Stomach (tissue), 9 donors: ENCODE results near the gene BCR. TPM values are rescaled to one million over a fixed set of nuclear protein-coding genes. Genes with fewer than 3 reads are reported as not detected.

Source experiments
- DNase-seq, 2 donors: peaks; one replicate each; pipeline versions ENCODE4 v3.0.0 to v3.0.0-alpha.2; 2013 to 2019
- H3K27ac ChIP-seq, 5 donors: fragments of 200-600 bp in 4 of 5; sonication (generic) in 4 of 5; one replicate each; pipeline ENCODE4 v1.5.1; 2013 to 2019; ENCODE audit warnings: mild to moderate bottlenecking in 1 of 5, moderate library complexity in 1 of 5
- H3K27me3 ChIP-seq, 3 donors: fragments of 200-600 bp; sonication (generic); one replicate each; pipeline ENCODE4 v1.5.1; 2017 to 2019; ENCODE audit warnings: mixed run types in 1 of 3
- H3K36me3 ChIP-seq, 4 donors: fragments of 200-600 bp; sonication (generic); 1 replicate in 3 of 4; 2 replicates in 1 of 4; pipeline ENCODE4 v1.5.1; 2016 to 2019
- H3K4me1 ChIP-seq, 4 donors: fragments of 200-600 bp; sonication (generic); one replicate each; pipeline ENCODE4 v1.5.1; 2016 to 2019
- H3K4me3 ChIP-seq, 4 donors: fragments of 200-600 bp; sonication (generic) in 3 of 4; one replicate each; pipeline ENCODE4 v1.5.1; 2016 to 2019; ENCODE audit warnings: mild to moderate bottlenecking in 1 of 4
- H3K9me3 ChIP-seq, 4 donors: fragments of 200-600 bp; sonication (generic); one replicate each; pipeline ENCODE4 v1.5.1; 2016 to 2019
- CTCF ChIP-seq, 7 experiments: fragments of 450-650 bp in 4 of 7; fragments of 200-600 bp in 3 of 7; sonication (generic) in 3 of 7; IDR thresholded peaks; one replicate each; pipeline ENCODE4 v1.5.1; 2016 to 2019; ENCODE audit warnings: antibody characterized with exemption in 7 of 7, control low read depth in 2 of 7, mild to moderate bottlenecking in 1 of 7
- EP300 ChIP-seq: sonication (generic); formaldehyde crosslinking; IDR thresholded peaks from one replicate; pipeline ENCODE4 v1.6.1; 2017; ENCODE audit warnings: antibody characterized with exemption
- POLR2A ChIP-seq, 4 donors: fragments of 450-650 bp; IDR thresholded peaks; one replicate each; pipeline ENCODE4 v1.6.1; 2016; ENCODE audit warnings: antibody characterized with exemption in 4 of 4, control low read depth in 2 of 4, mild to moderate bottlenecking in 1 of 4, moderate library complexity in 1 of 4
- POLR2AphosphoS5 ChIP-seq, 3 donors: sonication (generic); formaldehyde crosslinking; IDR thresholded peaks; one replicate each; pipeline ENCODE4 v1.6.1; 2016; ENCODE audit warnings: antibody characterized with exemption in 3 of 3
- WGBS, 5 donors: extraction: QIAGEN DNeasy Blood & Tissue Kit in 3 of 5; methylation state at CpG; one replicate each; pipeline versions ENCODE4 v1.1.5 to v1.1.7; 2013 to 2018; 5-methylcytosine and 5-hydroxymethylcytosine counted together
- intact Hi-C: fragments of 100-400 bp; cut with DNase I; formaldehyde crosslinking; loops from one replicate; pipeline ENCODE4 v1.15.1; 2023; ENCODE audit warnings: low total_unique reads
- polyA plus RNA-seq, 3 donors: library from polyadenylated mRNA; stranded (reverse); fragments of 200-250 nt; gene quantifications; one replicate each; pipeline ENCODE4 v1.2.3, GENCODE V29; 2013
- total RNA-seq, 5 donors: library from RNA; depleted of rRNA; stranded (reverse); fragments of >200 nt; gene quantifications; one replicate each; pipeline versions ENCODE4 v1.1.0 to v1.2.3, GENCODE V29; 2014 to 2016
- donor health status: healthy with polysubstance abuse.
- donor health status: Bipolar disorder and iron deficiency.
- donor health status: healthy.

The BCR gene
- total and polyA plus RNA-seq, 8 donors, result 10.4 to 80.1 (median 19.6) TPM

- H3K27ac ChIP-seq, result peak overlapping the region in 2 of 5 donors; percentile 11 to 84
Observed at GRCh38 chr22:23146478-23147205, 33.7 kb upstream of the BCR start.

GRCh38 chr22:23147617-23148387 is 32.5 kb upstream of the BCR start:
- Histone ChIP-seq H3K36me3 (peaks cover 0 to 32% (median 14%) of the 10 kb centered on the region in 4 donors), H3K4me3 (no peak overlapping the region), H3K27me3 (no peaks in the 10 kb centered on the region), H3K4me1 (peaks cover 20 to 49% (median 43%) of the 10 kb centered on the region in 4 donors), H3K27ac (peak overlapping the region in 2 of 5 donors; percentile 11 to 34), H3K9me3 (no peaks in the 10 kb centered on the region)
- 14 to 24% (median 21%) methylated on average over 6 of the region's 6 CpGs for WGBS, 5 donors
- intact Hi-C loops, result no loop called here
- TF ChIP-seq CTCF (IDR thresholded peaks at IDR 0.05) (no peak), EP300 (no peak), POLR2AphosphoS5 (IDR thresholded peaks at IDR 0.05) (peak in 1 of 3 donors; percentile 44)
- DNase-seq, result no peak

More at GRCh38 chr22:23146478-23147205, 33.7 kb upstream of the BCR start:
- peaks cover 0 to 22% (median 9%) of the 10 kb centered on the region in 4 donors for H3K36me3 ChIP-seq
- H3K27me3 ChIP-seq, result no peaks in the 10 kb centered on the region
- no peak for DNase-seq
- H3K9me3 ChIP-seq, result no peaks in the 10 kb centered on the region
- peaks cover 31 to 61% (median 55%) of the 10 kb centered on the region in 4 donors for H3K4me1 ChIP-seq
- intact Hi-C loops, result no loop called here
- H3K4me3 ChIP-seq, result no peak overlapping the region
- WGBS, 5 donors, result 76 to 81% (median 79%) methylated on average over 8 of the region's 8 CpGs
- TF ChIP-seq POLR2A (IDR thresholded peaks at IDR 0.05), result no peak
- TF ChIP-seq EP300, result no peak
- no peak for TF ChIP-seq POLR2AphosphoS5 (IDR thresholded peaks at IDR 0.05)
- TF ChIP-seq CTCF (IDR thresholded peaks at IDR 0.05), result no peak

GRCh38 chr22:23149743-23150238 is 30.5 kb upstream of the BCR start:
- Histone ChIP-seq H3K4me1 (peaks cover 14 to 38% (median 35%) of the 10 kb centered on the region in 4 donors), H3K9me3 (no peaks in the 10 kb centered on the region), H3K36me3 (peaks cover 0 to 49% (median 19%) of the 10 kb centered on the region in 4 donors), H3K4me3 (no peak overlapping the region), H3K27ac (no peak overlapping the region), H3K27me3 (no peaks in the 10 kb centered on the region)
- 81 to 91% (median 86%) methylated on average over 15 of the region's 15 CpGs for WGBS, 5 donors
- intact Hi-C loops, result no loop called here
- TF ChIP-seq POLR2AphosphoS5 (IDR thresholded peaks at IDR 0.05) (no peak), CTCF (IDR thresholded peaks at IDR 0.05) (no peak), EP300 (no peak), POLR2A (IDR thresholded peaks at IDR 0.05) (no peak)
- no peak for DNase-seq

GRCh38 chr22:23150762-23151161 is 29.5 kb upstream of the BCR start:
- Histone ChIP-seq H3K4me1 (peaks cover 4 to 29% (median 25%) of the 10 kb centered on the region in 4 donors), H3K4me3 (no peak overlapping the region), H3K27me3 (no peaks in the 10 kb centered on the region), H3K36me3 (peaks cover under 1 to 59% (median 20%) of the 10 kb centered on the region in 4 donors), H3K9me3 (no peaks in the 10 kb centered on the region), H3K27ac (no peak overlapping the region)
- no peak for DNase-seq
- intact Hi-C loops, result no loop called here
- TF ChIP-seq EP300 (no peak), POLR2AphosphoS5 (IDR thresholded peaks at IDR 0.05) (no peak), POLR2A (IDR thresholded peaks at IDR 0.05) (no peak), CTCF (IDR thresholded peaks at IDR 0.05) (no peak)
- 83 to 98% (median 93%) methylated on average over 6 of the region's 6 CpGs for WGBS, 5 donors
